WTC11 (cell line): ENCODE data around the gene SLC45A1.

Source experiments
- CTCF ChIP-seq: fragments of 200-600 bp; IDR thresholded peaks from 2 replicates; pipeline ENCODE4 v1.8.0; 2022; ENCODE audit warnings: antibody characterized with exemption
- SP1 ChIP-seq: sonication (generic); formaldehyde crosslinking; conservative IDR thresholded peaks from 2 replicates; pipeline ENCODE4 v1.8.1; 2022; ENCODE audit warnings: missing genetic modification reagents
- TF ChIP-seq, protein P1 (sequence below): sonication (generic); formaldehyde crosslinking; IDR thresholded peaks from 2 replicates; pipeline ENCODE4 v1.8.1; 2023; ENCODE audit warnings: mild to moderate bottlenecking, missing genetic modification reagents

DNA sequence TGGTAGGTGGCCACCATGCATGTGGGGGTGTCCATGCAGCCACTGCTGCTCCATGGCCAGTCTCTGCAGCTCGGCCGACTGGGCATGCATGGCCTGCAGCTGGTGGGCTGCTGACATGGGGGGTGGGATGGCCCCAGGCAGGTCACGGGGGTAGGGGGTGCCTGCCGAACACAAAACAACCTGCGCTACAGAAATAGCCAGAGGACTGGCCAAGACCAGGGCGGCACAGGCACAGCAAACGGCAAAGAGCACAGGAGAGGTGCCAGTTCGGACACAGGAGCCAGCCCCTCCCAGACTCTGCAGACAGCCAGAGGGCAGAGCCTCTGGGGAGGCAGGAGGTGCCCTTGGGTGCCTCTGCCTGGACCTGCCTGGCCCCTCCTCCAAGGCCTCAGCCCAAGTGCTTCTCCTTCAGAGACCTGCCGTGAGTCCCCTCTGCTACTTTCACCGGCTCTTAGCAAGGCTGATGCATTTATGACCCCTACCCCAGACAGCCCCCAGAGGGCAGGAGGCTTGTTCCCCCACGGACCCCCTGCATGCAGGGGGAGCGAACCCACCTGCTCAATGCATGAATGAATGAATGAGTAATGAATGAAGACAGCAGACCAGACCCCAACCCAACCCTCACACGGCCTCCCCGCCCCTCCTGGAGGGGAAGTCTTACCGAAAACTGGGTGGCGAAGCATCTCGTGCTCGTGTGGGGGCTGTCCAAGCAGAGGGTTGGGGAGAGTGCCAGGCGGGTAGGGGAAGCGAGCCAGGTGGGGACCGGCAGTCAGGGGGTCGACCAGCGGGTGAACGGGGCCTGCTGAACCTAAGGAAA is 37.7 kb downstream of the SLC45A1 start:
- TF ChIP-seq CTCF (no peak), SP1 (CRISPR knock-in tag) (no peak)
- TF ChIP-seq, protein P1, sequence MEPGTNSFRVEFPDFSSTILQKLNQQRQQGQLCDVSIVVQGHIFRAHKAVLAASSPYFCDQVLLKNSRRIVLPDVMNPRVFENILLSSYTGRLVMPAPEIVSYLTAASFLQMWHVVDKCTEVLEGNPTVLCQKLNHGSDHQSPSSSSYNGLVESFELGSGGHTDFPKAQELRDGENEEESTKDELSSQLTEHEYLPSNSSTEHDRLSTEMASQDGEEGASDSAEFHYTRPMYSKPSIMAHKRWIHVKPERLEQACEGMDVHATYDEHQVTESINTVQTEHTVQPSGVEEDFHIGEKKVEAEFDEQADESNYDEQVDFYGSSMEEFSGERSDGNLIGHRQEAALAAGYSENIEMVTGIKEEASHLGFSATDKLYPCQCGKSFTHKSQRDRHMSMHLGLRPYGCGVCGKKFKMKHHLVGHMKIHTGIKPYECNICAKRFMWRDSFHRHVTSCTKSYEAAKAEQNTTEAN (CRISPR knock-in tag): no peak
